Measurements from ENCODE around the gene TRMT11. TPM values are rescaled to one million over a fixed set of nuclear protein-coding genes. Genes with fewer than 3 reads are reported as not detected.

TRMT11 gene
- total and polyA plus RNA-seq, 9 donors, result 10.7 to 29.9 (median 23.9) TPM

DNA sequence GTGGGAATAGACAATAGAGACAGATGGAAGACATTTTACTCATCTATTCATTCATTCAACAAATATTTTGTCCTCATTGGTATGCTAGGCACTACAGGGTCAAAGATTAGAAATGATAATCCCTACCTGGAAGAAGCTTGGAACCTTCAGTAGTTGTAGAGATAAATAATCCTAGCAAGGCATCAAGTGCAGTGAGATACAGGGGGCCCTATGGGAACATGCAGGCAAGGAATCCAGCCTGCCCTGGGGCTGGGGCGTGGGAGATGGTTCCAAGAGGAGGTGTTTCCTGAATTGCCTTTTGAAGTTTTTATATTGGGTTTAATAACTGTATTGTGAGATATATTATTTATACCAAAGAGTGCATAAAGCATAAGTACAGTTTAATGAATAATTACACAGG lies 64.5 kb downstream of the TRMT11 start:
- TF ChIP-seq POLR2A (IDR thresholded peaks at IDR 0.05), result no peak
- TF ChIP-seq, protein P1, sequence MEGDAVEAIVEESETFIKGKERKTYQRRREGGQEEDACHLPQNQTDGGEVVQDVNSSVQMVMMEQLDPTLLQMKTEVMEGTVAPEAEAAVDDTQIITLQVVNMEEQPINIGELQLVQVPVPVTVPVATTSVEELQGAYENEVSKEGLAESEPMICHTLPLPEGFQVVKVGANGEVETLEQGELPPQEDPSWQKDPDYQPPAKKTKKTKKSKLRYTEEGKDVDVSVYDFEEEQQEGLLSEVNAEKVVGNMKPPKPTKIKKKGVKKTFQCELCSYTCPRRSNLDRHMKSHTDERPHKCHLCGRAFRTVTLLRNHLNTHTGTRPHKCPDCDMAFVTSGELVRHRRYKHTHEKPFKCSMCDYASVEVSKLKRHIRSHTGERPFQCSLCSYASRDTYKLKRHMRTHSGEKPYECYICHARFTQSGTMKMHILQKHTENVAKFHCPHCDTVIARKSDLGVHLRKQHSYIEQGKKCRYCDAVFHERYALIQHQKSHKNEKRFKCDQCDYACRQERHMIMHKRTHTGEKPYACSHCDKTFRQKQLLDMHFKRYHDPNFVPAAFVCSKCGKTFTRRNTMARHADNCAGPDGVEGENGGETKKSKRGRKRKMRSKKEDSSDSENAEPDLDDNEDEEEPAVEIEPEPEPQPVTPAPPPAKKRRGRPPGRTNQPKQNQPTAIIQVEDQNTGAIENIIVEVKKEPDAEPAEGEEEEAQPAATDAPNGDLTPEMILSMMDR (IDR thresholded peaks at IDR 0.05), result no peak
- no peak for TF ChIP-seq EP300 (IDR thresholded peaks at IDR 0.05)
- intact Hi-C loops (cut with DNase I), result no loop called here
- Histone ChIP-seq H3K27me3 (no peaks in the 10 kb centered on the region), H3K9me3 (no peaks in the 10 kb centered on the region), H3K4me3 (no peak overlapping the region), H3K27ac (no peak overlapping the region), H3K36me3 (no peaks in the 10 kb centered on the region), H3K4me1 (ENCODE audit: insufficient read depth) (no peaks in the 10 kb centered on the region)
- WGBS, 3 donors, result 94 to 98% (median 97%) methylated on average over 1 of the region's 1 CpG
- DNase-seq, result no peak

DNA sequence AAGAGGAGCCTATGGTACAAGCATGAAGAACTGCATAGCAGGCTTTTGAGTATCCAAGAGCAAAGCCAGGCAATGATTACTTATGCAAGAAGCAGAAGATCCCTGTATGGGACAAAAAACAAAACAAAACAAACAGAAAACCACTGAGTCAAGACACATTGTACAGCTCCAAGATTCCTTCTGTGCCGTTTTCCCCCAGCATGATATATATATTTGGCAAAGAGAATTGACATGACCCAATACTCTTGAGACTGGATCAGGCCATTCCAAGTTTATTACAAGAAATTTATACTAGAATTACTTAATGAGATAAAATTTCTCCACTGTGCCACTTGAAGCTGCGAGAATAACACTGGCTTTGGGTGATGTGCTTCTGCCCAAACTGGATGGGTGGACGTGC lies 65.5 kb downstream of the TRMT11 start:
- intact Hi-C loops (cut with DNase I), result no loop called here

DNA sequence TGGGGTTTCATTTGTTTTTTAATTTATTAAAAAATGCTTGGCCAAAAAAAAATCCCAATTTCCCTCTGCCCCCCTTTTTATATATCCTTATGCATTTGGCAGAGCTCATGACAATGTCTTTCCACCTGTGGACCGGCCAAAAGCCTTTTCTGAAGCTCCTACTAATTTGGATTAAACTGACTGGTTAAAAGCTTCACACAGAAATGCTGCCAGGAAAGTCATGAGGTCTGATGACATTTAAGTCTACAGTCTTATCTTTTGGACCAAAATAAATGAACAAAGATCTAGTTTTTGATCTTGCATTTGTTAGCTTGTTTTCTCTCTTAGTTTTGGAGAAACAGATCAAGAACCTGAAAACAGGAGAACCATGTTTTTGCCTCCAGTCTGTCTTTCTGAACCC lies 66.1 kb downstream of the TRMT11 start:
- Histone ChIP-seq H3K9me3 (no peaks in the 10 kb centered on the region), H3K27me3 (no peaks in the 10 kb centered on the region), H3K36me3 (no peaks in the 10 kb centered on the region), H3K27ac (no peak overlapping the region), H3K4me3 (no peak overlapping the region), H3K4me1 (ENCODE audit: insufficient read depth) (no peaks in the 10 kb centered on the region)
- no peak for TF ChIP-seq EP300 (IDR thresholded peaks at IDR 0.05)
- TF ChIP-seq, protein P1 (IDR thresholded peaks at IDR 0.05), result no peak
- TF ChIP-seq POLR2A (IDR thresholded peaks at IDR 0.05), result no peak
- intact Hi-C loops (cut with DNase I), result no loop called here
- no peak for DNase-seq
- 0 to 50% (median 42%) methylated on average over 1 of the region's 1 CpG for WGBS, 3 donors

More for the DNA sequence above, 65.5 kb downstream of the TRMT11 start:
- no peak for DNase-seq
- H3K4me3 ChIP-seq, result no peak overlapping the region
- H3K36me3 ChIP-seq, result no peaks in the 10 kb centered on the region
- no peaks in the 10 kb centered on the region for H3K4me1 ChIP-seq (ENCODE audit: insufficient read depth)
- H3K9me3 ChIP-seq, result no peaks in the 10 kb centered on the region
- no peaks in the 10 kb centered on the region for H3K27me3 ChIP-seq
- no peak for TF ChIP-seq POLR2A (IDR thresholded peaks at IDR 0.05)
- TF ChIP-seq EP300 (IDR thresholded peaks at IDR 0.05), result no peak
- TF ChIP-seq, protein P1 (IDR thresholded peaks at IDR 0.05), result no peak
- no peak overlapping the region for H3K27ac ChIP-seq
- WGBS, 3 donors, result 76 to 94% (median 91%) methylated on average over 3 of the region's 3 CpGs

DNA sequence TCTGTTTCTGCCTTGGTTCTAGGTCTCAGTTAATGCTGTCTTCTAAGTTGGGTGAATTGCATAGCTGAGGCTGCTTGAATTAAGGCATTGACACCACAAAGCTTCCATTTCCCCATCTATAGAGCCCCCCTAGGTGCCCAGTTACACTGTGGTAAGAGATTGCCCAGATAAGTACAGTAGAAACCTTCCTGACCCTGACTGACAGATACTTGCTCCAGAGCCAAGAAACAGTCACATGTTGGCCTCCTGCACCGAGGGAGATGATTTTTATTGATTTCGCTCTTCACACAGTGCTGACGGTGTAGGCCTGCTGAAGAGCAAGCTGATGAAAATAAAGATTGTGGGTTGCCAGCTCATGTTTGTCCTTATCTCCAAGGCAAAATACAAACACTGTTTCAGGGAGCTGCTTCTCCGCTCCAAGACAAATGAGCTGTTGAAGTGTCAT lies 67.9 kb downstream of the TRMT11 start:
- 78 to 84% (median 83%) methylated on average over 4 of the region's 4 CpGs for WGBS, 3 donors
- TF ChIP-seq, protein P1 (IDR thresholded peaks at IDR 0.05), result no peak
- TF ChIP-seq EP300 (IDR thresholded peaks at IDR 0.05) (no peak), POLR2A (IDR thresholded peaks at IDR 0.05) (no peak)
- Histone ChIP-seq H3K27me3 (no peaks in the 10 kb centered on the region), H3K36me3 (no peaks in the 10 kb centered on the region), H3K27ac (no peak overlapping the region), H3K9me3 (no peaks in the 10 kb centered on the region), H3K4me1 (ENCODE audit: insufficient read depth) (no peaks in the 10 kb centered on the region), H3K4me3 (no peak overlapping the region)
- no peak for DNase-seq
- intact Hi-C loops (cut with DNase I), result no loop called here

Measured in ovary (tissue), 9 donors.